ENCODE results near the gene LAMTOR2. TPM values are rescaled to one million over a fixed set of nuclear protein-coding genes. Genes with fewer than 3 reads are reported as not detected.

Gene LAMTOR2
- total and polyA plus RNA-seq, 10 of the 15 experiments (the other 5 are each of a cell fraction or from before 2014, with no cell fraction given), result 71.9 to 264 (median 97.0) TPM

DNA sequence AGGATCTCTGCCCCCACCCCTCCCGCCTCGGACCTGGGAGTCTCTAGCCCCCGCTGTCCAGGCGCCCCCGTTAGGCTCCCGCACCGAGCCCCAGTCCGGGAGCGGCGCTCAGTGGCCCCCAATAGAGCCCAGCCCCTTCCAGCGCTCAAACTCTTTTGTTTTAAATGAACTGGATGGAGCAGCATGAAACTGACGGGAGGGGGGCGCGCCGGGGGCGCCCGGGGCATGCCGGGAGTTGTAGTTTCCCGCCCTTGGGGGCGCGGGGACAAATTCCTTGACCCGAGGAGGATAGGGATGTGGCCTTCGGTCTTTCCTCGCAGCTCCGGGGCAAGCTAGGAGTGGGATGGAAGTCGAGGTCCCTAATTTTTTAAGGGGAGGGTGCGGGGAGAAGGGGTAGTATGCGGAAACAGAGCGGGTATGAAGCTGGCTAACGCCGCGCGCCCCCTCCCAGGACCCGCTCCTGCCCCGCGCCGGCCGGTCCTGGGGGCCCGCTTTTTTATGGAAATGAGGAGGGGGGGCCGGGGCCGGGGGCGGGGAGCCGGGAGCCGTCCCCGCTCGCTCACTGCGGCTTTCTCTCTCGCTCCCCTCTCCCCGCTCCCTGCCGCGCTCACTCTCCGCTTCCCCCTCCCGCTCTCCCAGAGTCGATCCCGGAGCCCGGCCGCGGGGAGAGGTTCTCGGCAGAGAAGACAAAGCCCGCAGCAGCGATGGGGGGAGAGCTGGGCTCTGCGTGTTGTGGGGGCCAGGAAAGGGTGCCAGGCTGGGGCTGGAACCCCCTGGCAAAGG lies 27.9 kb downstream of the LAMTOR2 start, which contains the start of gene MEX3A (continued):
- TF ChIP-seq BHLHE40 (IDR thresholded peaks at IDR 0.05; ENCODE audit: borderline replicate concordance in 1 of 2, low read depth in 2 of 2, low read length in 1 of 2), result no peak
- TF ChIP-seq MXI1 (IDR thresholded peaks at IDR 0.05; ENCODE audit: low read depth, low read length), result peak; percentile 86
- TF ChIP-seq KLF5 (IDR thresholded peaks at IDR 0.05; ENCODE audit: partially characterized antibody), result peak; percentile 51
- TF ChIP-seq STAT3 (IDR thresholded peaks at IDR 0.05; ENCODE audit: low read depth, low read length), result no peak
- no peak for TF ChIP-seq MEF2B (IDR thresholded peaks at IDR 0.05; ENCODE audit: partially characterized antibody, poor library complexity, severe bottlenecking)
- TF ChIP-seq, protein P1, sequence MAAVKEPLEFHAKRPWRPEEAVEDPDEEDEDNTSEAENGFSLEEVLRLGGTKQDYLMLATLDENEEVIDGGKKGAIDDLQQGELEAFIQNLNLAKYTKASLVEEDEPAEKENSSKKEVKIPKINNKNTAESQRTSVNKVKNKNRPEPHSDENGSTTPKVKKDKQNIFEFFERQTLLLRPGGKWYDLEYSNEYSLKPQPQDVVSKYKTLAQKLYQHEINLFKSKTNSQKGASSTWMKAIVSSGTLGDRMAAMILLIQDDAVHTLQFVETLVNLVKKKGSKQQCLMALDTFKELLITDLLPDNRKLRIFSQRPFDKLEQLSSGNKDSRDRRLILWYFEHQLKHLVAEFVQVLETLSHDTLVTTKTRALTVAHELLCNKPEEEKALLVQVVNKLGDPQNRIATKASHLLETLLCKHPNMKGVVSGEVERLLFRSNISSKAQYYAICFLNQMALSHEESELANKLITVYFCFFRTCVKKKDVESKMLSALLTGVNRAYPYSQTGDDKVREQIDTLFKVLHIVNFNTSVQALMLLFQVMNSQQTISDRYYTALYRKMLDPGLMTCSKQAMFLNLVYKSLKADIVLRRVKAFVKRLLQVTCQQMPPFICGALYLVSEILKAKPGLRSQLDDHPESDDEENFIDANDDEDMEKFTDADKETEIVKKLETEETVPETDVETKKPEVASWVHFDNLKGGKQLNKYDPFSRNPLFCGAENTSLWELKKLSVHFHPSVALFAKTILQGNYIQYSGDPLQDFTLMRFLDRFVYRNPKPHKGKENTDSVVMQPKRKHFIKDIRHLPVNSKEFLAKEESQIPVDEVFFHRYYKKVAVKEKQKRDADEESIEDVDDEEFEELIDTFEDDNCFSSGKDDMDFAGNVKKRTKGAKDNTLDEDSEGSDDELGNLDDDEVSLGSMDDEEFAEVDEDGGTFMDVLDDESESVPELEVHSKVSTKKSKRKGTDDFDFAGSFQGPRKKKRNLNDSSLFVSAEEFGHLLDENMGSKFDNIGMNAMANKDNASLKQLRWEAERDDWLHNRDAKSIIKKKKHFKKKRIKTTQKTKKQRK (IDR thresholded peaks at IDR 0.05; ENCODE audit: low read depth, low read length), result no peak
- TF ChIP-seq, protein P2, sequence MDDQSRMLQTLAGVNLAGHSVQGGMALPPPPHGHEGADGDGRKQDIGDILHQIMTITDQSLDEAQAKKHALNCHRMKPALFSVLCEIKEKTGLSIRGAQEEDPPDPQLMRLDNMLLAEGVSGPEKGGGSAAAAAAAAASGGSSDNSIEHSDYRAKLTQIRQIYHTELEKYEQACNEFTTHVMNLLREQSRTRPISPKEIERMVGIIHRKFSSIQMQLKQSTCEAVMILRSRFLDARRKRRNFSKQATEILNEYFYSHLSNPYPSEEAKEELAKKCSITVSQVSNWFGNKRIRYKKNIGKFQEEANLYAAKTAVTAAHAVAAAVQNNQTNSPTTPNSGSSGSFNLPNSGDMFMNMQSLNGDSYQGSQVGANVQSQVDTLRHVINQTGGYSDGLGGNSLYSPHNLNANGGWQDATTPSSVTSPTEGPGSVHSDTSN (IDR thresholded peaks at IDR 0.05; ENCODE audit: insufficient replicate concordance, low read depth, low read length), result no peak
- TF ChIP-seq KAT2A (conservative IDR thresholded peaks at IDR 0.05; ENCODE audit: control insufficient read depth, low read depth, low read length), result no peak
- TF ChIP-seq RAD21 (IDR thresholded peaks at IDR 0.05; ENCODE audit: insufficient read depth, low read depth, low read length), result no peak
- TF ChIP-seq RELA (IDR thresholded peaks at IDR 0.05; ENCODE audit: borderline replicate concordance, partially characterized antibody), result no peak
- TF ChIP-seq SMAD1 (IDR thresholded peaks at IDR 0.05; ENCODE audit: low read depth, partially characterized antibody), result no peak
- TF ChIP-seq CREM (IDR thresholded peaks at IDR 0.05; ENCODE audit: low read depth), result peak; percentile 82
- no peak for TF ChIP-seq ZNF384 (IDR thresholded peaks at IDR 0.05; ENCODE audit: borderline replicate concordance, low read depth, low read length)
- no peak for TF ChIP-seq EP300 (IDR thresholded peaks at IDR 0.05; ENCODE audit: borderline replicate concordance in 1 of 2, control insufficient read depth in 1 of 2, low read depth in 2 of 2, low read length in 2 of 2)
- no peak for TF ChIP-seq PML (IDR thresholded peaks at IDR 0.05; ENCODE audit: low read length)
- no peak for TF ChIP-seq ZBED1 (IDR thresholded peaks at IDR 0.05; ENCODE audit: borderline replicate concordance)
- no peak for TF ChIP-seq HDAC6 (IDR thresholded peaks at IDR 0.05; ENCODE audit: unreplicated experiment)
- no peak for TF ChIP-seq MYC (IDR thresholded peaks at IDR 0.05; ENCODE audit: insufficient read depth, insufficient read length, insufficient replicate concordance, low read length, severe bottlenecking)
- no peak for TF ChIP-seq KDM1A (IDR thresholded peaks at IDR 0.05; ENCODE audit: borderline replicate concordance)
- peak; percentile 52; the same call in 1 of the 2 replicates for TF ChIP-seq GATAD2B (conservative IDR thresholded peaks at IDR 0.05; ENCODE audit: low read depth)
- no peak for TF ChIP-seq RFX5 (IDR thresholded peaks at IDR 0.05; ENCODE audit: low read depth, low read length)
- no peak for TF ChIP-seq NR2C2 (IDR thresholded peaks at IDR 0.05; ENCODE audit: borderline replicate concordance, control insufficient read depth, insufficient read length, low read depth)

Data from GM12878 (cell line).